ENCODE results near the gene FBXL17. TPM values are rescaled to one million over a fixed set of nuclear protein-coding genes. Genes with fewer than 3 reads are reported as not detected.

The FBXL17 gene
- total RNA-seq, 1 experiment from 2014 or later = 5.3 TPM

DNA sequence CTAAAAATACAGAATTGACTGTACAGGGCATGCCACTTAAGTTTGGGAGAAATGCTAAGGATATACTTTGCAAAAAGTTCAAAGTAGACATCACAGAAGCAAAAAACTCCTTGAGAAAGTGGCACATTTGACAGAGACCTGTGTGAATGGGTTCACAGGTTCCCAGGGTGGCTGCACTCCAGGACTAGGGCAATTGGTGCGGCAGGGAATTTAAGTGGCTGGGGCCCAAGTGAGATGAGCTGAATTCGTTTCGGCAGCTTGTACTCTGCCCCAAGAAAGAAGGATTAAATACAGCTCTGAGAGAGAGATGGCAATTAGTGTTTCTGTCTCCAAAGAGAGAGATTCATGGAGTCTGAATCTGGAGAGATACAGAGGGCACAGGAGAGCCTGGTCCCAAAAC is 280.1 kb downstream of the FBXL17 start:
- no peaks in the 10 kb centered on the region for H4K20me1 ChIP-seq (ENCODE audit: control insufficient read depth, insufficient read depth, insufficient read length)
- H2BK20ac ChIP-seq (ENCODE audit: low read depth, low read length, poor library complexity, severe bottlenecking) = no peak overlapping the region
- peaks cover 0 to 4% (median 0%) of the 10 kb centered on the region in 3 experiments; a peak in 2 of 7 replicates for H3K36me3 Mint-ChIP-seq (ENCODE audit: insufficient read depth in 1 of 3, low read depth in 3 of 3)
- H3K4ac ChIP-seq (ENCODE audit: low read depth, low read length) = no peak overlapping the region
- no peak for DNase-seq
- H2BK5ac ChIP-seq (ENCODE audit: insufficient read length, low read length) = no peak overlapping the region
- no CpG with 5 or more reads among the region's 3 CpGs for WGBS (ENCODE audit: extremely low coverage, insufficient read length, low lambda C conversion rate)
- no peaks in the 10 kb centered on the region for H3K9me3 Mint-ChIP-seq
- no peak overlapping the region for H3K27ac ChIP-seq (ENCODE audit: insufficient read length, low read depth, low read length)
- H2BK120ac ChIP-seq (ENCODE audit: low read depth, low read length, poor library complexity, severe bottlenecking) = no peak overlapping the region
- H3T11ph ChIP-seq (ENCODE audit: low read length) = peak overlapping the region; percentile 72
- H3K27me3 Mint-ChIP-seq (ENCODE audit: low read depth) = no peaks in the 10 kb centered on the region
- H3K56ac ChIP-seq (ENCODE audit: insufficient read length, low read depth, low read length) = no peak overlapping the region
- H2BK12ac ChIP-seq (ENCODE audit: insufficient read length, low read depth, low read length) = no peak overlapping the region
- peak overlapping the region; percentile 33 for H2AFZ ChIP-seq (ENCODE audit: low read length)
- no peaks in the 10 kb centered on the region for H3K27me3 ChIP-seq (ENCODE audit: insufficient read depth, low read length)
- no peaks in the 10 kb centered on the region for H3K9me3 ChIP-seq (ENCODE audit: control insufficient read depth, low read depth, low read length)
- no peak overlapping the region for H2AK5ac ChIP-seq (ENCODE audit: insufficient read length, low read length)
- H2BK15ac ChIP-seq (ENCODE audit: low read depth, low read length) = no peak overlapping the region
- no peak for TF ChIP-seq CTCF (conservative IDR thresholded peaks at IDR 0.05)
- no peaks in the 10 kb centered on the region for H3K79me1 ChIP-seq (ENCODE audit: insufficient read depth, low read depth, low read length, poor library complexity, severe bottlenecking)
- H3K4me3 Mint-ChIP-seq = no peak overlapping the region
- H3K4me2 ChIP-seq (ENCODE audit: insufficient read depth, insufficient read length, low read length) = no peak overlapping the region
- H3K27ac Mint-ChIP-seq = peak overlapping the region; percentile 74 to 89 (median 87)
- H3K9ac ChIP-seq (ENCODE audit: extremely low read depth, insufficient read length, low read length) = no peak overlapping the region
- H3K4me1 ChIP-seq (ENCODE audit: insufficient read depth, low read length) = peaks cover 3% of the 10 kb centered on the region
- no peak overlapping the region for H4K5ac ChIP-seq (ENCODE audit: insufficient read length, low read depth, low read length)
- H3K14ac ChIP-seq (ENCODE audit: insufficient read depth, low read length) = no peak overlapping the region
- no peaks in the 10 kb centered on the region for H3K23me2 ChIP-seq (ENCODE audit: insufficient read length, low read depth, low read length, poor library complexity, severe bottlenecking)
- no peak overlapping the region for H3K18ac ChIP-seq (ENCODE audit: insufficient read length, low read depth, low read length)
- H4K8ac ChIP-seq (replicated peaks; ENCODE audit: insufficient read length, low read depth, low read length) = no peak overlapping the region
- peaks cover 22 to 24% of the 10 kb centered on the region in 2 experiments for H3K4me1 Mint-ChIP-seq
- H3K79me2 ChIP-seq (ENCODE audit: insufficient read depth, low read length) = no peaks in the 10 kb centered on the region
- no peak overlapping the region for H4K91ac ChIP-seq (ENCODE audit: insufficient read length, low read depth, low read length)
- H3K23ac ChIP-seq (ENCODE audit: insufficient read length, low read depth, low read length) = no peak overlapping the region
